GM21528 (cell line): ENCODE data around the gene TRPV4.
"Not testable (repeated sequence)": the region's sequence is repeated elsewhere in the genome, so short reads cannot be mapped to it uniquely, and the experiment has no call there.

Experiments
- ATAC-seq: cut with Tn5 transposase; IDR thresholded peaks from one replicate; pipeline ENCODE4 v1.9.1; 2021; ENCODE audit warnings: mild to moderate bottlenecking, moderate library complexity; ENCODE audit not compliant: unreplicated experiment, low FRiP score

TRPV4 gene

GRCh38 chr12:109861689-109862314 is 28.6 kb upstream of the TRPV4 start:
- no peak for ATAC-seq

DNA sequence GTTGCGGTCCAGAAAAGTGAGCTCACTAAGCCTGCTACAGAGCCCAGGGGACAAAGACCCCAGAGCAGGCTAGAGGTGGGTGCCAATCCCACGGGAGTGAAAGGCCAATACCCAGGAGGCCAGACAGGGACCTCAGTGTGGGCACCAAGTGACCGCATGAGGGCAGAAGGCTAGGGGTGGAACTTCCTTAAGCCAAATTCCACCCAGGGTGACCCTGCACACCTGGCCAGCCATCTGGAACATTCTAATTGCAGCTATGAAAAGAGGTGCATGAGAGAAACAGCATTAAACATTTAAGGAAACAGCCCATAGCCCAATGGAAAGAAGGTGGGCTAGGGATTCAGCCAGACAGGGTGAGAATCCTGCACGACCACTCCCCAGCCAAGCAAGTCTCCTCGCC is 27.8 kb upstream of the TRPV4 start:
- no peak for ATAC-seq

GRCh38 chr12:109858764-109859163 is 25.6 kb upstream of the TRPV4 start:
- no peak for ATAC-seq

- no peak for ATAC-seq
These were observed 24.5 kb upstream of the TRPV4 start for GRCh38 chr12:109857715-109858114.

- ATAC-seq, result no peak
These were observed 22.2 kb upstream of the TRPV4 start for GRCh38 chr12:109855377-109855776.

GRCh38 chr12:109850518-109850917 is 17.3 kb upstream of the TRPV4 start:
- ATAC-seq, result not testable (repeated sequence)

DNA sequence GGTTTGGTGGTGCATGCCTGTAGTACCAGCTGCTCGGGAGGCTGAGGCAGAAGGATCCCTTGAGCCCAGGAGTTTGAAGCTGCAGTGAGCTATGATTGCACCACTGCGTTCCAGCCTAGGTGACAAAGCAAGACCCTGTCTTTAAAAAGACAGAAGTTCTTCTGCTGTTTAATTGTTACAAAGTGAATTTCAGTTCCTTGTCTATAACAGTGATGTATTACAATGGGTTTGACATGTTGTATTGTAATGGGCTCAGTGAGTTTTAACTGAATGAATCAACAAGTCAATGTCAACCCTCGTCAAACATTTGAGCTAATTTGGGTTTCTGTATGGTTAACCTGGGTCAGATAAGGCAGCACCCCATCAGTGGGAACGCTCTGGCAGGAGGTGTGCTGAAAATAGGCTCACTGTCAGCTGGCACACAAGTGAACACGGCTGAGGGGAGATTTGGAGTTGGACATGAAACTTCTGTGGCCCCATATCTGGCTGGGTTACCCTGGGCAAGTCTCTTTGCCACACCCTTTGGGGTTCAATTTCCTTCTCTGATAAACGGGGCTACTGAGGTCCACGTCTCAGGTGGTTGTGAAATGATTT is 14.0 kb upstream of the TRPV4 start:
- ATAC-seq, result no peak

DNA sequence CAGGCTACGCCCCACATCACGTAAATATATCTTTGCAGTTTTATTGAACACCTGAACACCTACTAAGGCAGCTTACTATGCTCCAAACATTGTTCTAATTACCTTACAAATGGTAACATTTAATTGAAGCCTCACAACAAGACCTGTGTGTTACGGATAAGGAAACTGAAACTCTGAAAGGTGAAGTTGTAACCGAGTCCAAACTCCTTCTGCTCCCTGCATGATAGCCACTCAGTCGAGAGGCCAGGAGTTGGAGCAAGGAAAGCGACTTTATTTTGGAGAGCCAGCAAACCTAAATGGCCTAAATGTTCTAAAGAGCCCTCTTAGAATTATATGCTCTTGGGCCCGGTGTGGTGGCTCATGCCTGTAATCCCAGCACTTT is 12.6 kb upstream of the TRPV4 start:
- no peak for ATAC-seq

DNA sequence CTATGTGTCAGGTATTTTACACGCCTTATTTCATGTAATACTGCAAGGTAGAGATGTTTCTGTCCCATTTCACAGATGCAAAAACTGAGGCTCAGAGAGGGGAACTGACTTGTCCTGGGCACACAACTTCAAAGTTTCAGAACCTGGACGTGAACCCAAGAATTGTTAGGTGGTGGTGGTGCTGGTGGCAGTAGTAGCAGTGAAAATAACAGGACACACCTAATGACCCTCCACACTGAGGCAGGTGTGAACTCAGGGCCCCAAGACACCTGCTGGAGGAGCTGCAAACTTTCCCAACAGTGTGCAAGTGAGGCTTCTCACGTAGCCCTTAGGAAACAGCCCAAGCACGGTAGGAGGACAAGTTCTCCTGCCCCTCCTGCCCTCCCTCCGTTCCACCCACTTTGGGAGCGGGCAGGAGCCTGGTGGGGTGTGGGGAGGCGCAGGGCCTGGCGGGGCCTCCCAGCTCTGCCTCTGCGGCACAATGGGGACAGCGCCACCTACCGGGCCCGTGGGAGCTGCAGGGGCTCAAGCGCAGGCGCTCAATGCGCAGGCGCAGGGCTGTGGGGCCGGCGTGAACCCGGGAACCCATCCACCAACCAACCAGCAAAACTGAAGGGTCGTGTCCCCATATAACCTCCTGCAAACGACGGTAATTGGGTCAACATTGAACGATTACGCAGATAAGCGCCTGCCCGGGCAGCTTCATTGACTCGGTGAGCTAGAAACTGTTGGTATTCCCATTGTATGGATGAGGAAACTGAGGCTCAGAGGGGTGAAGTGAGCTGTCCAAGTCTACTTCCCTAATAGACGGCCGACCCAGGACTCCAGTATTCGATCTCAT is 12.0 kb upstream of the TRPV4 start:
- ATAC-seq, result peak; percentile 70

DNA sequence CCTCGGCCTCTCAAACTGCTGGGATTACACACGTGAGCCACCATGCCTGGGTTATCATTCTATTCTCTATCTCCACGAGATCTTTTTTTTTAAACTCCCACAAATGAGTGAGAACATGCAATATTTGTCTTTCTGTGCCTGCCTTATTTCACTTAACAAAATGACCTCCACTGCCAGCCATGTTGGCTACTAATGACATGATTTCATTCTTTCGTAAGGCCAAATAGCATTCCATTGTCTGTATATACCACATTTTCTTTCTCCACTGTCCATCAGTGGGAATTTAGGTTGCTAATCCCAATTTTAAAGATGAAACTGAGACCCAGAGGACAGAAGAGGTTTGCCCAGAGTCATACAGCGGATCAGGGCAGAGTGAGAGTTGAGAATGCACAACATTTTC is 10.9 kb upstream of the TRPV4 start:
- no peak for ATAC-seq

DNA sequence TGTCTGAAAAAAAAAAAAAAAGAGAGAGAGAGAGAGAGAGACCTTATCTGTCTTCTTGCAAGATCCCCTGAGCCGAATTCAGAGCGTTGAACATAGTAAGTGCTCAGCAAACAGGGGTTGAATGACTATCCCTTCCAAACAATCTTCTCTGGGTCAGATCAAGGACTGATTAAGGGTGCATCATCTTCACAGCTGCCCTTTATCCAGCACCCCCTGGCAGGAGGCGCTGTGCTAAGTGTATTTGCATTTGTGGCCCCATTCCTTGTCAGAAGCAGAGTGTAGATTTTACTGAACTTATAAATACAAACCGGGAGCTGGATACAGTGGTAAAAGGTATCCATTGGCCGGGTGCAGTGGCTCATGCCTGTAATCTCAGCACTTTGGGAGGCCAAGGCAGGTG is 8.8 kb upstream of the TRPV4 start:
- ATAC-seq, result no peak

- ATAC-seq, result no peak
These were observed 8.2 kb upstream of the TRPV4 start for GRCh38 chr12:109841356-109841755.

DNA sequence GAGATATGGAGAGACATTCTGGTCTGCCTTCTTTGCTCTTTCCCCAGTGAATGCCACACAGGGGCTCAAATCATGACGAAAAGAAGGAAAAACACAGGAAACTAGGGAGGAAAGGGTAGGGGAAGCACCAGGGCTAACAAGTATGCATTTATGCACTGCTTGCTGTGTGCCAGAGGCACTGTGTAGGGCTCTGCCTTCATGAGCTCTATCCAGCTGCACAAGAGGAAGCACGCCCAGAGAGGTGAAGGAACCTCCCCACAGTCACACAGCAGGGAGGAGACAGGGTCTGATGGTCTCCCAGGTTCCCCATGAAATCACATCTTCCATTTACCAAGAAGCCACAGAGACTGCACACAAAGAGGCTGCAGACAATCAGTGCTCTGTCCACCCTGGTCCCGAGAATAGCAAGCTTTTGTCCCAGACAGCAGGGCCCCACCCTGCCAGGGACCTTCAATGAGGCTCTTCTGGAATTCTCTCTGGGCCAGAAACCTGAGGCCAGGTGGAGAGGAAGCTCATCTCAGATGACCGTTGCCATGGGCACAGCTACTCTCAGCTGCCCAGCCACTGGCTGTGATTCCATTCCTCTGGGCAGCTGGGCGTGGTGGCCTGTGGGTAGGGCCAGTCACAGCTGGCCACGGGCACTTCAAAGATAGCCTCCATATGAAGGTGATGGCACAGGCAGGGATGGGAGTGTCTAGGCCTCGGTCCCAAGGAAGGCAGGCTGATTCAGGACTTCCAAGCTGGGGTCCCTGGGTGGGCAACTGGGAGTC is 7.3 kb upstream of the TRPV4 start:
- no peak for ATAC-seq

- ATAC-seq, result no peak
These were observed 6.2 kb upstream of the TRPV4 start for GRCh38 chr12:109839444-109839843.

- no peak for ATAC-seq
These were observed 3.7 kb upstream of the TRPV4 start for GRCh38 chr12:109836916-109837315.

DNA sequence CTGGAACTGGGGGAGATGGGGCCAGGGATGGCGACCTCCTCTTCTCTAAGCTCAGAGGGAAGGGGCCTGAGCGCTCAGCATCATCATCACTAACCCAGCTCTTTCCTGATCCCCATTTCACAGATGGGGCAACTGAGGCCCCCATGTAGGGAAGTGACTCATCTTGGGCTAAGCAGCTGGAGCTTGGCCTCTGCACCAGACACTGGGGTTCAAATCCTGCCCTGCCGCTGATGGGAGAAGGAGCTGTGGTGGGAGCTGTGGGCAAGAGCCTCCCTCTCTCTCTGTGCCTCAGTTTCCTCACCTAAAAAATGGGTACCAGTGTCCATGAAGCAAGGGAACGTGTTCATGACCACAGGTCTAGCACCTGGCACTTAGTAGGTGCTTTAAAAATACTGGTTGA is 2.6 kb upstream of the TRPV4 start:
- no peak for ATAC-seq

DNA sequence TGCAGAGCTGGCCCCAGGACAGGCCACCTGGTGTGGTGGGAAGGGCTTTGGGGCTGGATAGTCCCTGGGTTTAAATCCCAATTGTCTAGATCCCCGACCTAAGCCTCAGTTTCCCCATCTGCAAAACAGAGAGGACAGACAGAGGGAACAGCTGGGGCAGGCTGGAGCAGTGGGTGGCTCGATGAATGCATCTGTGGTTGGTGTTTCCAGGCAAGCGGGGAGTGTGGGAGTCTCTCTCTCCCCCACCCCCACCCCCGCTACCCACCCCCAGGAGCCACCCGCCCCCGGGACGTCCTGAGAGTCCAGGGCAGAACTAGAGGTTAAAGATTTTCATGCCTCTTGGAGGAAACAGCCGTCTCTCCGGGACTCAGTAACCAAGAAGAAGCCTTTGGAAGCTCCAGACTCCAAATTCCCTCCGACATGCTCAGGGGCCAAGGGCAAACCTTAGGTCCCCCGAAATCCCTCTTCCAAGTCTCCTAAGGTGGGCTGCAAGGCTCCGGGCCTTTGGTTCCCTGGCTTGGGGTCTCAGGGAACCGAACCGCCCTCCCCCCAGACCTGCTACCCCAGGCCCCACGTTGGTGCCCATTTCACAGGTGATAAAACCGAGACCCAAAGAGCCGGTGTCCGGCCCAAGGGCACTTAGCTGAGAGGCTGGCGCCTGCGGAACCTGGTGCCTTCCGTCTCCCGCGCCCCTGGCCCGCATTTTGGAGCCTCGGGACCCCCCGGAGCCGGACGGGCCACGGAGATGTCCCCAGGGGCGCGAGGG is 474 bp downstream of the TRPV4 start:
- ATAC-seq, result no peak

DNA sequence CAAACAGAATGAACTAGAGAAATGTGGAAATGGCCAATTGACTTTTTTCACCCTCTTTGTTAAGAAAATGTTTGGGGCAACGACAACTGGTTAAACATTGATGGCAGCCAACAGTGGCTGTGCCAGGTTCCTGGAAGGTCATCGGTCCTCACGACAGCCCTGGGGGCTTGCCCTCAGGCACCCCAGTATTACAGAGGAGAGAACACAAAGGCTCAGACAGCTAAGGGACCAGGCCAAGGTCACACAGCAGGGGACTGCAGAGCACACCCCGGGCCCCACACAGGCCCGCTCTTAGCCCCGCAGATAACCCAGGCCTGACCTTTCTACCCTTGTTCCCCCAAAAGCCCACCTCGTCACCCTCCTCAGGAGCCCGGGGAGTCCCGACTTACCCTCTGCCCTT is 1.3 kb downstream of the TRPV4 start:
- ATAC-seq, result no peak

DNA sequence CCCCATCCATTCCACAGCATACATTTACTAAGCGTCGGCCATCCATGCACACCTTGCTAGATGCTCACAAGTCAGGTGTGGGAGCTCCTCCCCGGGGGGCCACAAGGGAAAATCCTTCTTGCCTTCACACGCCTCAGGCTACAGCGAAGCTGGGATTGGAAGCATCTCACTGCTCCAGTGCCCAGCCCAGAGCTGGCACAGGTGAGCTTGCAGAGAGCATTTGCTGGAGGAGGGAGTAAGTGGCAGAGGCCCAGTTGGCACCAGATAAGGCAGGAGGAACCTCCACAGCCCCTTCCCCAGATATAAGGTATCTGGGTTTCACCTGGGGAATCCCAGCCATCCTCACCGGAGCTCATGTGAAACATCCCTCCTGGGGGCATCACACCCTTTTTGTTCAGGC is 1.8 kb downstream of the TRPV4 start:
- no peak for ATAC-seq

DNA sequence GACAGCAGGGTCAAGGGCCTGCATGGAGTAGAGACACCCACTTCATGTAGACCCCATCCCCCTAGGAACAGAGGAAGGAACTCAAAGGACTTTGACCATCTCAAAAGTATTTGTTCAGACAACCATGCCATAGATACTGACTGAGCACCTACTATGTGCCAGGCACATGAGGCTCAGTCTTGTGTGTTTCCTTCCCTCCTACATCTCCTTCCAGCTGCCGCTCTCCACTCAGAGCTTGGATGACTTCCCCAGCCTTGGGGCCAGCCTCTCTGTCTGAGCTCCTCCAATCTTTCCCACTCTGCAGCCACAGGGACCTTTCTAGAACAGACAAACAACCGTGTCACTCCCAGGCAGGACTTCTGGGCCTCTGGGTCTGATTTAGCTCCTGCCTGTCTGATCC is 2.5 kb downstream of the TRPV4 start:
- no peak for ATAC-seq
